K562 (cell line): Measurements from ENCODE around the gene MLIP.

Source experiments
- ASH1L ChIP-seq: fragments of 450-650 bp; IDR thresholded peaks from 2 replicates; pipeline ENCODE4 v1.6.1; 2018; ENCODE audit warnings: borderline replicate concordance, mild to moderate bottlenecking, low read depth; ENCODE audit not compliant: partially characterized antibody
- ETV6 ChIP-seq, 3 experiments: fragments of 150-350 bp in 1 of 3; sonication (generic) in 1 of 3; formaldehyde crosslinking in 1 of 3; IDR thresholded peaks; 2 replicates each; pipeline versions ENCODE4 v1.6.1 to v1.8.0; 2014 to 2022; ENCODE audit warnings: borderline replicate concordance in 2 of 3, low read depth in 2 of 3, antibody characterized with exemption in 1 of 3, low read length in 1 of 3, mild to moderate bottlenecking in 1 of 3, missing genetic modification reagents in 1 of 3
- TF ChIP-seq, protein P1 (sequence below), 3 experiments: IDR thresholded peaks in 2 of 3; conservative IDR thresholded peaks in 1 of 3; 2 replicates each; pipeline ENCODE4 v1.5.1; 2011 to 2012; ENCODE audit warnings: low read length in 3 of 3, mild to moderate bottlenecking in 3 of 3, control low read depth in 2 of 3, improper control_type of control experiment in 1 of 3, inconsistent platforms in 1 of 3, low read depth in 1 of 3, mixed read lengths in 1 of 3, moderate library complexity in 1 of 3; ENCODE audit not compliant: insufficient read depth in 2 of 3
- TF ChIP-seq, protein P2 (sequence below): fragments of 250-450 bp; sonication (Bioruptor Pico); IDR thresholded peaks from 2 replicates; pipeline ENCODE4 v1.8.0; 2022; ENCODE audit warnings: moderate library complexity, mild to moderate bottlenecking, inconsistent platforms

GRCh38 chr6:54094786-54095185 is 16.5 kb upstream of the MLIP start:
- TF ChIP-seq ASH1L (no peak), ETV6 (IDR thresholded peaks at IDR 0.05; ENCODE audit: borderline replicate concordance in 1 of 2, low read depth in 2 of 2, low read length in 1 of 2) (no peak), ETV6 (CRISPR knock-in tag; IDR thresholded peaks at IDR 0.05; ENCODE audit: borderline replicate concordance) (no peak)
- TF ChIP-seq, protein P1, sequence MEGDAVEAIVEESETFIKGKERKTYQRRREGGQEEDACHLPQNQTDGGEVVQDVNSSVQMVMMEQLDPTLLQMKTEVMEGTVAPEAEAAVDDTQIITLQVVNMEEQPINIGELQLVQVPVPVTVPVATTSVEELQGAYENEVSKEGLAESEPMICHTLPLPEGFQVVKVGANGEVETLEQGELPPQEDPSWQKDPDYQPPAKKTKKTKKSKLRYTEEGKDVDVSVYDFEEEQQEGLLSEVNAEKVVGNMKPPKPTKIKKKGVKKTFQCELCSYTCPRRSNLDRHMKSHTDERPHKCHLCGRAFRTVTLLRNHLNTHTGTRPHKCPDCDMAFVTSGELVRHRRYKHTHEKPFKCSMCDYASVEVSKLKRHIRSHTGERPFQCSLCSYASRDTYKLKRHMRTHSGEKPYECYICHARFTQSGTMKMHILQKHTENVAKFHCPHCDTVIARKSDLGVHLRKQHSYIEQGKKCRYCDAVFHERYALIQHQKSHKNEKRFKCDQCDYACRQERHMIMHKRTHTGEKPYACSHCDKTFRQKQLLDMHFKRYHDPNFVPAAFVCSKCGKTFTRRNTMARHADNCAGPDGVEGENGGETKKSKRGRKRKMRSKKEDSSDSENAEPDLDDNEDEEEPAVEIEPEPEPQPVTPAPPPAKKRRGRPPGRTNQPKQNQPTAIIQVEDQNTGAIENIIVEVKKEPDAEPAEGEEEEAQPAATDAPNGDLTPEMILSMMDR (IDR thresholded peaks at IDR 0.05 in 2 of 3, conservative IDR thresholded peaks at IDR 0.05 in 1 of 3; ENCODE audit: insufficient read depth in 2 of 3, low read depth in 1 of 3, low read length in 3 of 3), result no peak
- TF ChIP-seq, protein P2, sequence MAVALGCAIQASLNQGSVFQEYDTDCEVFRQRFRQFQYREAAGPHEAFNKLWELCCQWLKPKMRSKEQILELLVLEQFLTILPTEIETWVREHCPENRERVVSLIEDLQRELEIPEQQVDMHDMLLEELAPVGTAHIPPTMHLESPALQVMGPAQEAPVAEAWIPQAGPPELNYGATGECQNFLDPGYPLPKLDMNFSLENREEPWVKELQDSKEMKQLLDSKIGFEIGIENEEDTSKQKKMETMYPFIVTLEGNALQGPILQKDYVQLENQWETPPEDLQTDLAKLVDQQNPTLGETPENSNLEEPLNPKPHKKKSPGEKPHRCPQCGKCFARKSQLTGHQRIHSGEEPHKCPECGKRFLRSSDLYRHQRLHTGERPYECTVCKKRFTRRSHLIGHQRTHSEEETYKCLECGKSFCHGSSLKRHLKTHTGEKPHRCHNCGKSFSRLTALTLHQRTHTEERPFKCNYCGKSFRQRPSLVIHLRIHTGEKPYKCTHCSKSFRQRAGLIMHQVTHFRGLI, result no peak
